HG03558 (cell line): ENCODE results near the gene SELENOO.
"Not testable (repeated sequence)": the region's sequence is repeated elsewhere in the genome, so short reads cannot be mapped to it uniquely, and the experiment has no call there.

Source experiments
- ATAC-seq: cut with Tn5 transposase; IDR thresholded peaks from one replicate; pipeline ENCODE4 v1.9.1; 2021; ENCODE audit warnings: moderate number of reproducible peaks; ENCODE audit not compliant: unreplicated experiment; ENCODE audit errors: extremely low read depth

SELENOO gene

GRCh38 chr22:50197000-50197800, 3.6 kb upstream of the SELENOO start:
- ATAC-seq, result no peak

GRCh38 chr22:50197856-50198623, 2.8 kb upstream of the SELENOO start:
- no peak for ATAC-seq

GRCh38 chr22:50198624-50199017, 2.2 kb upstream of the SELENOO start:
- no peak for ATAC-seq

- no peak for ATAC-seq
These were observed 1.5 kb upstream of the SELENOO start for GRCh38 chr22:50199251-50199721.

- ATAC-seq, result no peak
These were observed 866 bp upstream of the SELENOO start for GRCh38 chr22:50199829-50200460.

GRCh38 chr22:50201191-50202129, 649 bp downstream of the SELENOO start:
- ATAC-seq, result no peak

GRCh38 chr22:50202130-50202666, 1.4 kb downstream of the SELENOO start:
- ATAC-seq, result no peak

- no peak for ATAC-seq
These were observed 2.5 kb downstream of the SELENOO start for GRCh38 chr22:50203288-50203687.

GRCh38 chr22:50204571-50204970, 3.8 kb downstream of the SELENOO start:
- ATAC-seq, result no peak

GRCh38 chr22:50204998-50205397, 4.2 kb downstream of the SELENOO start:
- ATAC-seq, result not testable (repeated sequence)

- no peak for ATAC-seq
These were observed 5.2 kb downstream of the SELENOO start for GRCh38 chr22:50205781-50206569.

- no peak for ATAC-seq
These were observed 5.8 kb downstream of the SELENOO start for GRCh38 chr22:50206599-50206998.

GRCh38 chr22:50207383-50208140, 6.8 kb downstream of the SELENOO start:
- ATAC-seq, result no peak

GRCh38 chr22:50208430-50208938, 7.7 kb downstream of the SELENOO start:
- no peak for ATAC-seq

GRCh38 chr22:50208939-50209892, 8.4 kb downstream of the SELENOO start:
- no peak for ATAC-seq

- ATAC-seq, result no peak
These were observed 9.1 kb downstream of the SELENOO start for GRCh38 chr22:50209893-50210292.
